GM12801 (cell line): ENCODE data around the gene HOXD8.

Experiments
- CTCF ChIP-seq: IDR thresholded peaks from one replicate; pipeline ENCODE4 v1.5.1; 2011; ENCODE audit warnings: control low read depth; ENCODE audit not compliant: insufficient read length; ENCODE audit errors: extremely low read depth

The HOXD8 gene

GRCh38 chr2:176128982-176129796 lies at the start of gene HOXD8:
HOXD8 (plus strand) TSS chr2:176129705; CDS start chr2:176130367, 662 bp downstream.
- no peak for TF ChIP-seq CTCF

GRCh38 chr2:176079831-176080539 lies 49.5 kb upstream of the HOXD8 start:
- no peak for TF ChIP-seq CTCF

- no peak for TF ChIP-seq CTCF
Observed at GRCh38 chr2:176080540-176081375, 48.7 kb upstream of the HOXD8 start.

- no peak for TF ChIP-seq CTCF
Observed at GRCh38 chr2:176081376-176081836, 48.1 kb upstream of the HOXD8 start.

GRCh38 chr2:176081837-176082524 lies 47.5 kb upstream of the HOXD8 start:
- no peak for TF ChIP-seq CTCF

GRCh38 chr2:176082525-176082823 lies 47.0 kb upstream of the HOXD8 start:
- TF ChIP-seq CTCF, result no peak
